AML-193 (cell line): ENCODE data around the gene KIF27.
"Not testable (repeated sequence)": the region's sequence is repeated elsewhere in the genome, so short reads cannot be mapped to it uniquely, and the experiment has no call there.

Experiments
- DNase-seq, 2 experiments: peaks; one replicate each; lab custom pipeline; 2025; lab: John Stamatoyannopoulos, UW

The KIF27 gene

DNA sequence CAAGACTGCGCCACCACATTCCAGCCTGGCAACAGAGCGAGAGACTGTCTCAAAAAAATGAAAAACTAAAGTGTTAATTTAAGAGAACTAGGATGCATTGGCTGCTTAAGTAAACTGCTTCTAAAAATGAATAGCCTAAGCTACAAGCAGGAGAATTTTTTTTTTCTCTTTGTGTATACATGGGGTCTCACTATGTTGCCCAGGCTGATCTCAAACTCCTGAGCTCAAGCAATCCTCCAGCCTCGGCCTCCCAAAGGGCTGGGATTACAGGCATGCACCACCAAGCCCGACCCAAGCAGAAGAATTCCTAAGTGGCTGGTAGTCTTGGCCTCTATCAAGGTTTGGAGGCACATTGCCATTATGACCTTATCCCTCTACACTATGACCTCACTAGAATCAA, 106.1 kb downstream of the KIF27 start:
- not testable (repeated sequence) for DNase-seq

DNA sequence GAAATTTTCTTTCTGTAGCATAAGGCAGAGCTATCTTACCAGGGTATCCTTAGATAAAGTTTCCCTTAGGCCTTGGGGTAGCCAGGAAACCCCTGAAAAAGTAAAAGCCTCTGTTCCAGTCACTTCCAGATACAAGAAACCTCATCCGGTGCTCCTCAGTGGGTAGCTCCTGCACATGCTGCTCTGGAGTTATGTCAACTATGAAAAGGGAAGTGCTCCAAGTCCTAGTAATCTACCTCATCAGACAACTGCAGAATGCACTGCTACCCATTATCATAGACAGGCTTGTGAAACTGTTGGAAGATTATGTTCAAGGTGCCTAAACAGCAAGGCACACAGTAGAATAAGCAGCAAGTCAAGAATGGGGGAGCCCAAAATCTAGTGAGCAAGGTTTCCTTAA, 112.0 kb downstream of the KIF27 start:
- DNase-seq = peak in 1 of 2 experiments; percentile 3

DNA sequence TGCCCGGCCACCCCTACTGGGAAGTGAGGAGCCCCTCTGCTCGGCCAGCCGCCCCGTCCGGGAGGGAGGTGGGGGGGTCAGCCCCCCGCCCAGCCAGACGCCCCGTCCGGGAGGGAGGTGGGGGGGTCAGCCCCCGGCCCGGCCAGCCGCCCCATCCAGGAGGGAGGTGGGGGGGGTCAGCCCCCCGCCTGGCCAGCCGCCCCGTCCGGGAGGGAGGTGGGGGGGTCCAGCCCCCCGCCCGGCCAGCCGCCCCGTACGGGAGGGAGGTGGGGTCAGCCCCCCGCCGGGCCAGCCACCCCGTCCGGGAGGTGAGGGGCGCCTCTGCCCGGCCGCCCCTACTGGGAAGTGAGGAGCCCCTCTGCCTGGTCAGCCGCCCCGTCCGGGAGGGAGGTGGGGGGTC, 116.8 kb downstream of the KIF27 start:
- DNase-seq = not testable (repeated sequence)

DNA sequence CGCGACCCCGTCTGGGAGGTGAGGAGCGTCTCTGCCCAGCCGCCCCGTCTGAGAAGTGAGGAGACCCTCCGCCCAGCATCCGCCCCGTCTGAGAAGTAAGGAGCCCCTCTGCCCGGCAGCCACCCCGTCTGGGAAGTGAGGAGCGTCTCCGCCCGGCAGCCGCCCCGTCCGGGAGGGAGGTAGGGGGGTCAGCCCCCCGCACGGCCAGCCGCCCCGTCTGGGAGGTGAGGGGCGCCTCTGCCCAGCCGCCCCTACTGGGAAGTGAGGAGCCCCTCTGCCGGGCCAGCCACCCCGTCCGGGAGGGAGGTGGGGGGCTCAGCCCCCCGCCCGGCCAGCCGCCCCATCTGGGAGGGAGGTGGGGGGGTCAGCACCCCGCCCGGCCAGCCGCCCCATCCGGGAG, 117.3 kb downstream of the KIF27 start:
- not testable (repeated sequence) for DNase-seq

DNA sequence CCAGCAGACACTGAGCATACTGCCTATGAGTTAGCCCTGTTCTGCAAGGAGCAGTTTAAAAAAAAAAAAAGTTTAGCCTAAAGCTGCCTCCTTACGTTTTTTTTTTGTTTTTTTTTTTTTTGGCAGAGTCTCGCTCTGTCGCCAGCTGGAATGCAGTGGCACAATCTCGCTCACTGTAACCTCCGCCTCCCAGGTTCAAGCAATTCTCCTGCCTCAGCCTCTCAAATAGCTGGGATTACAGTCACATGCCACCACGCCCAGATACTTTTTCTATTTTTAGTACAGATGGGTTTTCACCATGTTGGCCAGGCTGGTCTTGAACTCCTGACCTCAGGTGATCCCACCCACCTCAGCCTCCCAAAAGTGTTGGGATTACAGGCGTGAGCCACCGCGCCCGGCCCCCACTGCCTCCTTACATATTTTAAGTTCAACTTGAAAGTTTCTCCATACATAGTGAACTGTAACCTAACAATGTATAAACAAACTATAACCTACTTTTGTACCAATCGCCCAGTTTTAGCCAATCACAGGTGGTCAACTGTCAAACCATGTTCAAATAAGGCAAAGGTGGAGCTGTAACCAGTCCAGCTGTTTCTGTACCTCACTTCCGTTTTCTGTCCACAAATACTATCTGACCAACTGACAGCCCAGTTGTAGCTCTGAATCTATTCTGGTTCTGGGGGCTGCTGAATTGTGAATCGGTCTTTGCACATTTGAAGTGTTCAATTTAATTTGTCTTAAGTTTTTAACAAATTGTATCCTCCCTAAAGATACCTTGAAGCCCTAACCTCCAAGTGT, 120.8 kb downstream of the KIF27 start:
- no peak for DNase-seq

DNA sequence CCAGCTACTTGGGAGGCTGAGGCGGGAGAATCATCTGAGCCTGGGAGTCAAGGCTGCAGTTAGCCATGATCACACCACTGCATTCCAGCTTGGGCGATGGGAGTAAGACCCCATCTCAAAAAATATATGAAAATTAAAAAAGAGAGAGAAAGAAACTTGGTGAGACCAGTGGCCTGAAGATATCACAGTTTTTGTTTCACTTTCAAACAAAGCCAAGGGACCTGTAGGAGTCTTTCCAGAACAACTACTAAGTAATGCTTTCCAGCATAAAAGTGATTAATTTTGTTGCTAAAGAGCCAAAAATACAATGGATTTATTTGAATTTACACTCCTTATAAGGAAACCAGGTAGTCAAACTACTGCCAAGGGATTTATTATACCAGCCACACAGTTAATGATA, 127.2 kb downstream of the KIF27 start:
- no peak for DNase-seq

DNA sequence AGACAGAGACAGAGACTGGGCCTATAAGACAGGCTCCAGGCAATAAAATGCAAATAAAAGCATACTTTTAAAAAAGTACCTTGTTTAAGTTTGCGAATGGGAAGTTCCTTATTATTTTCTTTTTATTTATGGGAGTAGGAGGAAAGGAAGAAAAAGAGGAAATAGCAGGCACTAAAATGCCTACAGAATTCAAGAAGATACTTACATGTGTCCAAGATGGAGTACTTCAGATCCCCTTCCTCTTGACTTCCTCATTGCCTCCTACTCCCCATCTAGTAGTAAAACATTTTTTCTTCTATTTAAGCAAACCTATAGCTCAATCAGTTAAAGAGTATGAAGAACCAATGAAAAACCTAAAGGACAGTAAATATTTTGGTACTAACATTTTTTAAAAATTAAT, 128.5 kb downstream of the KIF27 start:
- DNase-seq = no peak
